ENCODE data around the gene ARHGAP15.

Gene ARHGAP15

DNA sequence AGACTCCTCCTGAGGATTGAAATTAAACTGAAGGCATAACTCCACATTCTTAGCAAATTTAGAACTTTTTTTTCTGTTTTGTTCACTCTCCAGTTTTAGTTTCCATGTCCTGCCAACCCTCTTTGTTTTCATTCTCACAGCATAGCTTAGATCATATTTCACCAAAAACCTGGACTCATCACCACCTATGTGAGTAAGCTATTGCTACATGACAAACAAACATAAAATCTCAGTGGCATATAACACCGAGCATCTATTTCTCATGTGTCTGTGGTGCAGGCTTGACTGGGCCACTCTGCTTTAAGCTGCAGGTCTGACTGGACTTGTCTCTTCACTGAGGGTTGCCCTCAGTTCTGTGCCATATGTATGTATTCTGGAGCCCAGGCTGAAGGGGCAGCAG, 385.2 kb downstream of the ARHGAP15 start:
- TF ChIP-seq EZH2phosphoT487 (IDR thresholded peaks at IDR 0.05; ENCODE audit: borderline replicate concordance, low read length), result no peak
- TF ChIP-seq, protein P1, sequence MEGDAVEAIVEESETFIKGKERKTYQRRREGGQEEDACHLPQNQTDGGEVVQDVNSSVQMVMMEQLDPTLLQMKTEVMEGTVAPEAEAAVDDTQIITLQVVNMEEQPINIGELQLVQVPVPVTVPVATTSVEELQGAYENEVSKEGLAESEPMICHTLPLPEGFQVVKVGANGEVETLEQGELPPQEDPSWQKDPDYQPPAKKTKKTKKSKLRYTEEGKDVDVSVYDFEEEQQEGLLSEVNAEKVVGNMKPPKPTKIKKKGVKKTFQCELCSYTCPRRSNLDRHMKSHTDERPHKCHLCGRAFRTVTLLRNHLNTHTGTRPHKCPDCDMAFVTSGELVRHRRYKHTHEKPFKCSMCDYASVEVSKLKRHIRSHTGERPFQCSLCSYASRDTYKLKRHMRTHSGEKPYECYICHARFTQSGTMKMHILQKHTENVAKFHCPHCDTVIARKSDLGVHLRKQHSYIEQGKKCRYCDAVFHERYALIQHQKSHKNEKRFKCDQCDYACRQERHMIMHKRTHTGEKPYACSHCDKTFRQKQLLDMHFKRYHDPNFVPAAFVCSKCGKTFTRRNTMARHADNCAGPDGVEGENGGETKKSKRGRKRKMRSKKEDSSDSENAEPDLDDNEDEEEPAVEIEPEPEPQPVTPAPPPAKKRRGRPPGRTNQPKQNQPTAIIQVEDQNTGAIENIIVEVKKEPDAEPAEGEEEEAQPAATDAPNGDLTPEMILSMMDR (IDR thresholded peaks at IDR 0.05; ENCODE audit: low read depth, low read length, poor library complexity, severe bottlenecking), result no peak
- Histone ChIP-seq H3K79me2 (ENCODE audit: control insufficient read depth, low read length) (no peaks in the 10 kb centered on the region), H4K20me1 (ENCODE audit: control insufficient read depth, insufficient read depth, low read depth, low read length) (no peaks in the 10 kb centered on the region), H3K36me3 (ENCODE audit: control insufficient read depth, low read length) (0 out of 2 replicates have a peak, but pooled peaks cover 3% of the 10 kb centered on the region), H3K27me3 (ENCODE audit: control insufficient read depth, low read length) (no peaks in the 10 kb centered on the region), H3K9me2 (replicated peaks; ENCODE audit: control insufficient read depth, low read length) (no peaks in the 10 kb centered on the region), H3F3A (ENCODE audit: control insufficient read depth, insufficient read depth) (no peaks in the 10 kb centered on the region), H3K4me3 (ENCODE audit: low read length) (no peak overlapping the region), H3K4me2 (ENCODE audit: low read length) (no peak overlapping the region), H3K4me1 (ENCODE audit: control insufficient read depth, low read length) (no peaks in the 10 kb centered on the region), H3K9me3 (ENCODE audit: control insufficient read depth, insufficient read depth, low read length) (no peaks in the 10 kb centered on the region), H3K27ac (ENCODE audit: low read depth, low read length) (no peak overlapping the region)

DNA sequence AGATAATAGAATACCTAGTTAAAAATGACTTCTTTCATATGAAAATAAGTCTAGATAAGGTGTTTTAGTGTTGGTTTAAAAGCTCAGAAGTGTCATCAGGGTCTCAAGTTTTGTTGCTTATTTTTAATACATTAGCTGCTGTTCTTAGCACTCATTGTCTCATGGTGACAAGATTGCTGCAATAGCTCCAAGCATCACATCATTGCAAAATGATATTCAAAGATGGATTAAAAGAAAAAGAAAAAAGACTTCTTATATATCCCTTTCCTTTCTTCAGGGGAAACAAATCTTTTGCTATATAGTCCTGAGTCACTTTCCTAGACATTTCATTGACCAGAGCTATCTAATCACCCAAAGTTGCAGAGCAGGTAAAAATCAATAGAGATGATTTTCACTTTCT, 386.1 kb downstream of the ARHGAP15 start:
- TF ChIP-seq, protein P1 (IDR thresholded peaks at IDR 0.05; ENCODE audit: low read depth, low read length, poor library complexity, severe bottlenecking), result no peak
- TF ChIP-seq EZH2phosphoT487 (IDR thresholded peaks at IDR 0.05; ENCODE audit: borderline replicate concordance, low read length), result no peak
- H3K79me2 ChIP-seq (ENCODE audit: control insufficient read depth, low read length), result no peaks in the 10 kb centered on the region

DNA sequence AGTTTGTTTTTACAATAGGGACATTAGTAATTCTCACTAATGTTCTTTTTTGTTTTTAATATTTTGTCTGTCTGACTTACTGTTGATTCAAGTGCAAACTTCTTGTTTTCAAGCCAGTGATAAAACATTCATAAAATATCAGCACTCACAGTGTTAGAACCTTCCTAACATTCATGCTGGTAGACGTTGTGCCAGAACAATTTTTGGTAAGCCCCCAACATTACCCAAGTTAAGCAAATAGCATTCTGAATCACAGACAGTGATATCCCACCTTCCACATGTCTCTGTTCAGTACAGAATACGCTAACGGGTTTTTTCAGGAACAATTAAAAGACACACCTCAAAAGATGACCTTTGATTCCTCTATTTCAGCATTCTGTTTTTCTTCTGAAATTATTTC, 390.3 kb downstream of the ARHGAP15 start:
- Histone ChIP-seq H3K27me3 (ENCODE audit: control insufficient read depth, low read length) (no peaks in the 10 kb centered on the region), H3F3A (ENCODE audit: control insufficient read depth, insufficient read depth) (no peaks in the 10 kb centered on the region), H4K20me1 (ENCODE audit: control insufficient read depth, insufficient read depth, low read depth, low read length) (no peaks in the 10 kb centered on the region), H3K79me2 (ENCODE audit: control insufficient read depth, low read length) (no peaks in the 10 kb centered on the region), H3K4me3 (ENCODE audit: low read length) (no peak overlapping the region), H3K4me1 (ENCODE audit: control insufficient read depth, low read length) (no peaks in the 10 kb centered on the region), H3K36me3 (ENCODE audit: control insufficient read depth, low read length) (peaks cover 3% of the 10 kb centered on the region; the same call in 1 of the 2 replicates), H3K27ac (ENCODE audit: low read depth, low read length) (no peak overlapping the region), H3K9me2 (replicated peaks; ENCODE audit: control insufficient read depth, low read length) (no peaks in the 10 kb centered on the region), H3K9me3 (ENCODE audit: control insufficient read depth, insufficient read depth, low read length) (no peaks in the 10 kb centered on the region), H3K4me2 (ENCODE audit: low read length) (no peak overlapping the region)
- TF ChIP-seq, protein P1 (IDR thresholded peaks at IDR 0.05; ENCODE audit: low read depth, low read length, poor library complexity, severe bottlenecking), result no peak
- no peak for TF ChIP-seq EZH2phosphoT487 (IDR thresholded peaks at IDR 0.05; ENCODE audit: borderline replicate concordance, low read length)

More for the DNA sequence above, 386.1 kb downstream of the ARHGAP15 start:
- Histone ChIP-seq H3K9me3 (ENCODE audit: control insufficient read depth, insufficient read depth, low read length) (no peaks in the 10 kb centered on the region), H3F3A (ENCODE audit: control insufficient read depth, insufficient read depth) (no peaks in the 10 kb centered on the region), H4K20me1 (ENCODE audit: control insufficient read depth, insufficient read depth, low read depth, low read length) (no peaks in the 10 kb centered on the region), H3K4me1 (ENCODE audit: control insufficient read depth, low read length) (no peaks in the 10 kb centered on the region), H3K36me3 (ENCODE audit: control insufficient read depth, low read length) (0 out of 2 replicates have a peak, but pooled peaks cover 3% of the 10 kb centered on the region), H3K27me3 (ENCODE audit: control insufficient read depth, low read length) (no peaks in the 10 kb centered on the region), H3K9me2 (replicated peaks; ENCODE audit: control insufficient read depth, low read length) (no peaks in the 10 kb centered on the region), H3K4me2 (ENCODE audit: low read length) (no peak overlapping the region), H3K4me3 (ENCODE audit: low read length) (no peak overlapping the region), H3K27ac (ENCODE audit: low read depth, low read length) (no peak overlapping the region)
